H7 (cell line): ENCODE measurements around the gene MYL6B. TPM values are rescaled to one million over a fixed set of nuclear protein-coding genes. Genes with fewer than 3 reads are reported as not detected.
"Not testable (repeated sequence)": the region's sequence is repeated elsewhere in the genome, so short reads cannot be mapped to it uniquely, and the experiment has no call there.

Experiments used
- DNase-seq: peaks from one replicate; pipeline ENCODE4 v3.0.0; 2012
- H3K27me3 ChIP-seq: 2 replicates; pipeline ENCODE4 v1.6.0; 2011; ENCODE audit warnings: mild to moderate bottlenecking, low read length; ENCODE audit not compliant: control insufficient read depth, insufficient read depth
- H3K36me3 ChIP-seq: replicated peaks from 2 replicates; pipeline ENCODE4 v1.5.1; 2011; ENCODE audit warnings: low read length; ENCODE audit not compliant: control insufficient read depth, insufficient read depth
- H3K4me3 ChIP-seq: 2 replicates; pipeline ENCODE4 v1.5.1; 2011; ENCODE audit warnings: low read depth, mild to moderate bottlenecking, control low read depth, low read length, moderate library complexity; ENCODE audit not compliant: insufficient read depth
- total RNA-seq: library from RNA; depleted of rRNA; stranded (reverse); fragments of >200 nt; shearing (Covaris generic); gene quantifications from 2 replicates; pipeline ENCODE4 v1.2.3, GENCODE V29; 2014; rRNA removed

Gene MYL6B
- total RNA-seq, 1 experiment from 2014 or later = 129 TPM

GRCh38 chr12:56192582-56192981 is 40.2 kb downstream of the MYL6B start:
- H3K27me3 ChIP-seq = no peaks in the 10 kb centered on the region; the same call in 1 of the 2 replicates
- no peaks in the 10 kb centered on the region for H3K36me3 ChIP-seq
- H3K4me3 ChIP-seq = no peak overlapping the region
- DNase-seq = no peak

- H3K27me3 ChIP-seq = no peaks in the 10 kb centered on the region; the same call in 1 of the 2 replicates
- DNase-seq = peak; percentile 74
- no peak overlapping the region for H3K4me3 ChIP-seq
- H3K36me3 ChIP-seq = no peaks in the 10 kb centered on the region
Observed at GRCh38 chr12:56193025-56193578, 40.7 kb downstream of the MYL6B start.

- DNase-seq, H3K4me3 ChIP-seq, H3K27me3 ChIP-seq, H3K36me3 ChIP-seq: not testable (repeated sequence)
Observed at GRCh38 chr12:56196818-56197550, 44.6 kb downstream of the MYL6B start.

GRCh38 chr12:56197921-56198635 is 45.7 kb downstream of the MYL6B start:
- Histone ChIP-seq H3K4me3 (no peak overlapping the region), H3K27me3 (no peaks in the 10 kb centered on the region), H3K36me3 (no peaks in the 10 kb centered on the region)
- no peak for DNase-seq

GRCh38 chr12:56198836-56199235 is 46.4 kb downstream of the MYL6B start:
- Histone ChIP-seq H3K4me3 (no peak overlapping the region), H3K36me3 (no peaks in the 10 kb centered on the region), H3K27me3 (no peaks in the 10 kb centered on the region)
- DNase-seq = no peak

- no peak for DNase-seq
Observed at GRCh38 chr12:56202366-56202765, 50.0 kb downstream of the MYL6B start.

GRCh38 chr12:56202838-56203237 is 50.5 kb downstream of the MYL6B start:
- Histone ChIP-seq H3K4me3 (no peak overlapping the region), H3K36me3 (peaks cover 22% of the 10 kb centered on the region), H3K27me3 (no peaks in the 10 kb centered on the region)
- DNase-seq = no peak

More at GRCh38 chr12:56202366-56202765, 50.0 kb downstream of the MYL6B start:
- Histone ChIP-seq H3K36me3 (peaks cover 17% of the 10 kb centered on the region), H3K4me3 (no peak overlapping the region), H3K27me3 (no peaks in the 10 kb centered on the region)

GRCh38 chr12:56204275-56204674 is 51.9 kb downstream of the MYL6B start:
- Histone ChIP-seq H3K27me3 (no peaks in the 10 kb centered on the region), H3K36me3 (peaks cover 26% of the 10 kb centered on the region), H3K4me3 (no peak overlapping the region)
- no peak for DNase-seq

GRCh38 chr12:56205445-56205844 is 53.1 kb downstream of the MYL6B start:
- DNase-seq = no peak
- peaks cover 34% of the 10 kb centered on the region for H3K36me3 ChIP-seq

GRCh38 chr12:56206452-56207166 is 54.2 kb downstream of the MYL6B start:
- H3K27me3 ChIP-seq = no peaks in the 10 kb centered on the region
- no peak overlapping the region for H3K4me3 ChIP-seq
- peak; percentile 85 for DNase-seq
- peaks cover 38% of the 10 kb centered on the region for H3K36me3 ChIP-seq

More at GRCh38 chr12:56205445-56205844, 53.1 kb downstream of the MYL6B start:
- H3K4me3 ChIP-seq = no peak overlapping the region
- no peaks in the 10 kb centered on the region for H3K27me3 ChIP-seq

Other genes with a start within 250 kb of the MYL6B start
- gene PYM1, start 224.7 kb upstream of the MYL6B start, total RNA-seq = 94.2 and 97.8 TPM in 2 replicates
- gene DGKA, start 221.4 kb upstream of the MYL6B start, total RNA-seq = 7.9 and 10.9 TPM in 2 replicates
- 28.4 and 38.1 TPM in 2 replicates for gene PMEL, start 186.5 kb upstream of the MYL6B start, total RNA-seq
- 63.3 and 68.0 TPM in 2 replicates for gene CDK2, start 185.8 kb upstream of the MYL6B start, total RNA-seq
- gene RAB5B, start 178.5 kb upstream of the MYL6B start, total RNA-seq = 52.1 and 52.4 TPM in 2 replicates
- gene SUOX, start 155.3 kb upstream of the MYL6B start, total RNA-seq = 24.0 and 27.2 TPM in 2 replicates
- 1.5 and 3.7 TPM in 2 replicates for gene IKZF4, start 131.5 kb upstream of the MYL6B start, total RNA-seq
- gene RPS26, start 110.7 kb upstream of the MYL6B start, total RNA-seq = 830 and 1,197 TPM in 2 replicates
- 32.4 and 39.8 TPM in 2 replicates for gene ERBB3, start 72.4 kb upstream of the MYL6B start, total RNA-seq
- gene PA2G4, start 48.0 kb upstream of the MYL6B start, total RNA-seq = 273 and 282 TPM in 2 replicates
- 3,839 and 4,060 TPM in 2 replicates for gene RPL41, start 36.0 kb upstream of the MYL6B start, total RNA-seq
- gene ZC3H10, start 34.3 kb upstream of the MYL6B start, total RNA-seq = 8.2 and 11.3 TPM in 2 replicates
- gene ESYT1, start 24.3 kb upstream of the MYL6B start, total RNA-seq = 120 and 127 TPM in 2 replicates
- gene MYL6, start 5.8 kb downstream of the MYL6B start, total RNA-seq = 941 and 1,248 TPM in 2 replicates
- gene SMARCC2, start 36.9 kb downstream of the MYL6B start, total RNA-seq = 20.0 and 27.5 TPM in 2 replicates
- 96.2 and 98.4 TPM in 2 replicates for gene RNF41, start 69.3 kb downstream of the MYL6B start, total RNA-seq
- 45.5 and 50.4 TPM in 2 replicates for gene NABP2, start 71.8 kb downstream of the MYL6B start, total RNA-seq
- gene SLC39A5, start 77.5 kb downstream of the MYL6B start, total RNA-seq = 0.48 TPM in 1 of 2 replicates, not detected in the other
- 11.2 and 13.7 TPM in 2 replicates for gene ANKRD52, start 105.8 kb downstream of the MYL6B start, total RNA-seq
- gene COQ10A, start 114.4 kb downstream of the MYL6B start, total RNA-seq = 15.5 and 21.2 TPM in 2 replicates
- gene CS, start 147.7 kb downstream of the MYL6B start, total RNA-seq = 179 and 188 TPM in 2 replicates
- gene CNPY2, start 163.4 kb downstream of the MYL6B start, total RNA-seq = 108 and 129 TPM in 2 replicates
- 38.6 and 64.1 TPM in 2 replicates for gene PAN2, start 181.4 kb downstream of the MYL6B start, total RNA-seq
- 4.0 and 7.6 TPM in 2 replicates for gene IL23A, start 186.3 kb downstream of the MYL6B start, total RNA-seq
- 42.2 and 47.6 TPM in 2 replicates for gene STAT2, start 207.5 kb downstream of the MYL6B start, total RNA-seq
- gene APOF, start 210.3 kb downstream of the MYL6B start, total RNA-seq = not detected in 2 replicates